ENCODE measurements around the gene ZNF474. TPM values are rescaled to one million over a fixed set of nuclear protein-coding genes. Genes with fewer than 3 reads are reported as not detected.

ZNF474 gene
- total and polyA plus RNA-seq, 9 donors, result 0.12 to 5.7 (median 0.31) TPM; not detected in 1

GRCh38 chr5:122137702-122138101, 8.4 kb downstream of the ZNF474 start:
- H3K4me1 ChIP-seq (ENCODE audit: insufficient read depth), result no peaks in the 10 kb centered on the region
- 83 to 89% (median 89%) methylated on average over 4 of the region's 4 CpGs for WGBS, 3 donors
- intact Hi-C loops (cut with DNase I), result no loop called here
- no peak overlapping the region for H3K4me3 ChIP-seq
- no peaks in the 10 kb centered on the region for H3K9me3 ChIP-seq
- TF ChIP-seq, protein P1, sequence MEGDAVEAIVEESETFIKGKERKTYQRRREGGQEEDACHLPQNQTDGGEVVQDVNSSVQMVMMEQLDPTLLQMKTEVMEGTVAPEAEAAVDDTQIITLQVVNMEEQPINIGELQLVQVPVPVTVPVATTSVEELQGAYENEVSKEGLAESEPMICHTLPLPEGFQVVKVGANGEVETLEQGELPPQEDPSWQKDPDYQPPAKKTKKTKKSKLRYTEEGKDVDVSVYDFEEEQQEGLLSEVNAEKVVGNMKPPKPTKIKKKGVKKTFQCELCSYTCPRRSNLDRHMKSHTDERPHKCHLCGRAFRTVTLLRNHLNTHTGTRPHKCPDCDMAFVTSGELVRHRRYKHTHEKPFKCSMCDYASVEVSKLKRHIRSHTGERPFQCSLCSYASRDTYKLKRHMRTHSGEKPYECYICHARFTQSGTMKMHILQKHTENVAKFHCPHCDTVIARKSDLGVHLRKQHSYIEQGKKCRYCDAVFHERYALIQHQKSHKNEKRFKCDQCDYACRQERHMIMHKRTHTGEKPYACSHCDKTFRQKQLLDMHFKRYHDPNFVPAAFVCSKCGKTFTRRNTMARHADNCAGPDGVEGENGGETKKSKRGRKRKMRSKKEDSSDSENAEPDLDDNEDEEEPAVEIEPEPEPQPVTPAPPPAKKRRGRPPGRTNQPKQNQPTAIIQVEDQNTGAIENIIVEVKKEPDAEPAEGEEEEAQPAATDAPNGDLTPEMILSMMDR (IDR thresholded peaks at IDR 0.05), result no peak
- no peak for TF ChIP-seq EP300 (IDR thresholded peaks at IDR 0.05)
- no peak for TF ChIP-seq POLR2A (IDR thresholded peaks at IDR 0.05)
- no peak overlapping the region for H3K27ac ChIP-seq
- no peaks in the 10 kb centered on the region for H3K27me3 ChIP-seq
- no peak for DNase-seq
- no peaks in the 10 kb centered on the region for H3K36me3 ChIP-seq

DNA sequence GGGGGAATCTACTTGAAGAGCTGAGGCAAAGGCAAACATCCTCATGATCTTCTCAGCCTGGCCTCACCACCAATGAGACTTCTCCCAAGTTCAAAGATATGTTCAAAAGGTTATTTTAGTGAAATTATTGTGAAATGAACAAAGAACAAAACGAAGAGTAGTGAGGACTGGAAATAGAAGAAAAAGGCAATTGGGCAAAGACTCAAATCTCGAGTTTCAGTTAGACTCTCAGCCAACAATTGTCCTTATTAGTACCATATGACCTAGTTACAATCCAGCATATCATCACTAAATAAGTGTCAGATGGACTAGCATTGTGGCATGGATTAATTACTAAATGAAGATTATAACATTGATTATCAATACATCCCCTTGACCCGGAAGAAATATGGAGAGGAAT, 9.0 kb downstream of the ZNF474 start:
- TF ChIP-seq POLR2A (IDR thresholded peaks at IDR 0.05) (no peak), EP300 (IDR thresholded peaks at IDR 0.05) (no peak)
- TF ChIP-seq, protein P1 (IDR thresholded peaks at IDR 0.05), result no peak
- 75 to 79% (median 75%) methylated on average over 3 of the region's 3 CpGs for WGBS, 3 donors
- intact Hi-C loops (cut with DNase I), result no loop called here

DNA sequence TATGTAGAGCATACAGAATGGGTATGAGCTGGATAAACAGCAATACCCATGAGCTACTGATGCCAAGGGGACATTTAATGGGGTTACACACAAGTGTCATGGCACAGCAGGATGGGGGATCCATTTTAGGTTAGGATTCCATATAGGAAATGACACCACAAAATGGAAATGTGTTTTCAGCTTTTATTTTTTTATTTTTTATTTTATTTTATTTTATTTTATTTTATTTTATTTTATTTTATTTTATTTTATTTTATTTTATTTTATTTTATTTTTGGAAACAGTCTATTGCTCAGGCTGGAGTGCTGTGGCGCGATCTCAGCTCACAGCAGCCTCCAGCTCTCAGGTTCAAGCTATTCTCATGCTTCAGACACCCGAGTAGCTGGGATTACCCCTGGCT, 11.6 kb downstream of the ZNF474 start:
- Histone ChIP-seq H3K9me3 (no peaks in the 10 kb centered on the region), H3K27me3 (no peaks in the 10 kb centered on the region), H3K4me3 (no peak overlapping the region), H3K4me1 (ENCODE audit: insufficient read depth) (no peaks in the 10 kb centered on the region), H3K27ac (no peak overlapping the region), H3K36me3 (no peaks in the 10 kb centered on the region)
- TF ChIP-seq, protein P1 (IDR thresholded peaks at IDR 0.05), result no peak
- no peak for TF ChIP-seq POLR2A (IDR thresholded peaks at IDR 0.05)
- TF ChIP-seq EP300 (IDR thresholded peaks at IDR 0.05), result no peak
- no peak for DNase-seq
- WGBS, 3 donors, result 87 to 89% (median 88%) methylated on average over 3 of the region's 3 CpGs
- intact Hi-C loops (cut with DNase I), result no loop called here

More for the DNA sequence above, 9.0 kb downstream of the ZNF474 start:
- no peaks in the 10 kb centered on the region for H3K36me3 ChIP-seq
- no peak overlapping the region for H3K4me3 ChIP-seq
- no peak for DNase-seq
- H3K27me3 ChIP-seq, result no peaks in the 10 kb centered on the region
- H3K9me3 ChIP-seq, result no peaks in the 10 kb centered on the region
- no peak overlapping the region for H3K27ac ChIP-seq
- no peaks in the 10 kb centered on the region for H3K4me1 ChIP-seq (ENCODE audit: insufficient read depth)

DNA sequence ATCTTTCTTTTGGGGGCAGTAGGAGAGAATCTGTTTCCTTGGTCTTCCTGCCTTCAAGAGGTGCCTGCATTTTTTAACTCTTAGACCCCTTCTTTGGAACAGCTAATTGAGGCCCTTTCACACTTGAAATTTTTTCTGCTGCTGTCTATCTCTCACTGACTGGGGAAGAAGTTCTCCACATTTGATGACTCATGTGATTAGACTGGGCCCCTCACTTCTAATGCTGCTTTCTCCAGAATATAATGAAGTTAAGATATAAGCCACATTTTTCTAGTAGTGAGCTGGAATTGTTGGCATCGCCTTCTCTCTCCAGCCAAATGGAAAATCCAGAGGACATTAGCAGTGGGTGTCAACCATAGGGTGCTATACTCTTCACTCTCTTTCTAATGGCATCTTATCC, 12.4 kb downstream of the ZNF474 start:
- Histone ChIP-seq H3K9me3 (no peaks in the 10 kb centered on the region), H3K4me1 (ENCODE audit: insufficient read depth) (no peaks in the 10 kb centered on the region), H3K27me3 (no peaks in the 10 kb centered on the region), H3K27ac (no peak overlapping the region), H3K4me3 (no peak overlapping the region), H3K36me3 (no peaks in the 10 kb centered on the region)
- TF ChIP-seq EP300 (IDR thresholded peaks at IDR 0.05) (no peak), POLR2A (IDR thresholded peaks at IDR 0.05) (no peak)
- TF ChIP-seq, protein P1 (IDR thresholded peaks at IDR 0.05), result no peak
- no peak for DNase-seq
- 86 to 100% (median 95%) methylated on average over 1 of the region's 1 CpG for WGBS, 3 donors
- intact Hi-C loops (cut with DNase I), result no loop called here

Measured in ovary (tissue), 9 donors.